K562 (cell line): ENCODE measurements around the gene SATB1.

Experiments
- CTCF ChIP-seq, 3 experiments: IDR thresholded peaks in 2 of 3; conservative IDR thresholded peaks in 1 of 3; 2 replicates each; pipeline ENCODE4 v1.5.1; 2011 to 2012; ENCODE audit warnings: low read length in 3 of 3, mild to moderate bottlenecking in 3 of 3, control low read depth in 2 of 3, improper control_type of control experiment in 1 of 3, inconsistent platforms in 1 of 3, low read depth in 1 of 3, mixed read lengths in 1 of 3, moderate library complexity in 1 of 3; ENCODE audit not compliant: insufficient read depth in 2 of 3
- EZH2 ChIP-seq: IDR thresholded peaks from 2 replicates; pipeline ENCODE4 v1.6.1; 2012; ENCODE audit warnings: low read depth, mild to moderate bottlenecking, inconsistent platforms, low read length, borderline replicate concordance
- FOXK1 ChIP-seq: sonication (generic); formaldehyde crosslinking; IDR thresholded peaks from 2 replicates; pipeline ENCODE4 v1.8.0; 2022; ENCODE audit warnings: missing genetic modification reagents, mild to moderate bottlenecking, borderline replicate concordance
- HCFC1 ChIP-seq: IDR thresholded peaks from 2 replicates; pipeline ENCODE4 v1.6.1; 2012; ENCODE audit warnings: low read depth, low read length, improper control_type of control experiment
- HDAC6 ChIP-seq: IDR thresholded peaks from 2 replicates; pipeline ENCODE4 v1.6.1; 2012; ENCODE audit warnings: low read depth, mild to moderate bottlenecking, control low read depth, inconsistent platforms, low read length, moderate library complexity
- NBN ChIP-seq: fragments of 450-650 bp; IDR thresholded peaks from 2 replicates; pipeline ENCODE4 v1.6.1; 2016; ENCODE audit warnings: low read depth, mild to moderate bottlenecking
- POLR2A ChIP-seq: fragments of 450-650 bp; conservative IDR thresholded peaks from 2 replicates; pipeline ENCODE4 v1.6.1; 2016
- POLR2AphosphoS5 ChIP-seq: IDR thresholded peaks from 2 replicates; pipeline ENCODE4 v1.6.1; 2011; ENCODE audit warnings: mild to moderate bottlenecking, low read depth, low read length, moderate library complexity; ENCODE audit not compliant: control insufficient read depth, insufficient read depth
- RB1 ChIP-seq: fragments of 450-650 bp; IDR thresholded peaks from 2 replicates; pipeline ENCODE4 v1.6.1; 2017; ENCODE audit warnings: low read depth, mild to moderate bottlenecking
- SMAD3 ChIP-seq: fragments of 450-650 bp; formaldehyde crosslinking; conservative IDR thresholded peaks from 2 replicates; pipeline ENCODE4 v1.4.0; 2020; ENCODE audit warnings: mild to moderate bottlenecking
- TEAD4 ChIP-seq, 2 experiments: sonication (generic) in 1 of 2; formaldehyde crosslinking in 1 of 2; IDR thresholded peaks; 2 replicates each; pipeline versions ENCODE4 v1.6.1 to v1.8.0; 2012 to 2022; ENCODE audit warnings: borderline replicate concordance in 1 of 2, inconsistent platforms in 1 of 2, low read length in 1 of 2, mild to moderate bottlenecking in 1 of 2, missing genetic modification reagents in 1 of 2
- ZBTB8A ChIP-seq: fragments of 450-650 bp; IDR thresholded peaks from 2 replicates; pipeline ENCODE4 v1.6.1; 2018; ENCODE audit warnings: mild to moderate bottlenecking, moderate library complexity; ENCODE audit not compliant: partially characterized antibody
- ZNF512 ChIP-seq: IDR thresholded peaks from 2 replicates; pipeline ENCODE4 v1.6.1; 2016; ENCODE audit warnings: missing genetic modification characterization, missing compliant biosample characterization

GRCh38 chr3:18405141-18405540 is 20.0 kb downstream of the SATB1 start:
- TF ChIP-seq ZNF512 (tag), result no peak
- no peak for TF ChIP-seq EZH2
- TF ChIP-seq POLR2AphosphoS5, result no peak
- TF ChIP-seq TEAD4 (IDR thresholded peaks at IDR 0.05; ENCODE audit: low read length), result no peak
- TF ChIP-seq TEAD4 (CRISPR knock-in tag; IDR thresholded peaks at IDR 0.05; ENCODE audit: borderline replicate concordance), result no peak
- TF ChIP-seq CTCF (IDR thresholded peaks at IDR 0.05 in 2 of 3, conservative IDR thresholded peaks at IDR 0.05 in 1 of 3; ENCODE audit: insufficient read depth in 2 of 3, low read depth in 1 of 3, low read length in 3 of 3), result no peak
- no peak for TF ChIP-seq HCFC1
- TF ChIP-seq HDAC6, result no peak
- TF ChIP-seq POLR2A, result no peak
- no peak for TF ChIP-seq FOXK1 (CRISPR knock-in tag)
- TF ChIP-seq RB1, result no peak
- no peak for TF ChIP-seq SMAD3 (CRISPR knock-in tag)
- TF ChIP-seq NBN, result no peak
- TF ChIP-seq ZBTB8A, result no peak
